Ishikawa (cell line): ENCODE results near the gene HDLBP.

Experiments
- CEBPB ChIP-seq: IDR thresholded peaks from 2 replicates; pipeline ENCODE4 v1.6.1; 2012
- CREB1 ChIP-seq: IDR thresholded peaks from 2 replicates; pipeline ENCODE4 v1.6.1; 2012; ENCODE audit warnings: low read depth
- EP300 ChIP-seq: IDR thresholded peaks from 2 replicates; pipeline ENCODE4 v1.6.1; 2012; ENCODE audit warnings: borderline replicate concordance
- FOXM1 ChIP-seq: IDR thresholded peaks from 2 replicates; pipeline ENCODE4 v1.6.1; 2012; ENCODE audit warnings: low read depth, borderline replicate concordance
- YY1 ChIP-seq: IDR thresholded peaks from 2 replicates; pipeline ENCODE4 v1.6.1; 2012; ENCODE audit warnings: low read depth
- TF ChIP-seq, protein P1 (sequence below): IDR thresholded peaks from 2 replicates; pipeline ENCODE4 v1.6.1; 2012; ENCODE audit warnings: low read depth, mild to moderate bottlenecking

GRCh38 chr2:241329669-241330615 is 14.5 kb upstream of the HDLBP start:
- TF ChIP-seq CREB1 (no peak), CEBPB (no peak), YY1 (no peak), FOXM1 (no peak), EP300 (no peak)
- TF ChIP-seq, protein P1, sequence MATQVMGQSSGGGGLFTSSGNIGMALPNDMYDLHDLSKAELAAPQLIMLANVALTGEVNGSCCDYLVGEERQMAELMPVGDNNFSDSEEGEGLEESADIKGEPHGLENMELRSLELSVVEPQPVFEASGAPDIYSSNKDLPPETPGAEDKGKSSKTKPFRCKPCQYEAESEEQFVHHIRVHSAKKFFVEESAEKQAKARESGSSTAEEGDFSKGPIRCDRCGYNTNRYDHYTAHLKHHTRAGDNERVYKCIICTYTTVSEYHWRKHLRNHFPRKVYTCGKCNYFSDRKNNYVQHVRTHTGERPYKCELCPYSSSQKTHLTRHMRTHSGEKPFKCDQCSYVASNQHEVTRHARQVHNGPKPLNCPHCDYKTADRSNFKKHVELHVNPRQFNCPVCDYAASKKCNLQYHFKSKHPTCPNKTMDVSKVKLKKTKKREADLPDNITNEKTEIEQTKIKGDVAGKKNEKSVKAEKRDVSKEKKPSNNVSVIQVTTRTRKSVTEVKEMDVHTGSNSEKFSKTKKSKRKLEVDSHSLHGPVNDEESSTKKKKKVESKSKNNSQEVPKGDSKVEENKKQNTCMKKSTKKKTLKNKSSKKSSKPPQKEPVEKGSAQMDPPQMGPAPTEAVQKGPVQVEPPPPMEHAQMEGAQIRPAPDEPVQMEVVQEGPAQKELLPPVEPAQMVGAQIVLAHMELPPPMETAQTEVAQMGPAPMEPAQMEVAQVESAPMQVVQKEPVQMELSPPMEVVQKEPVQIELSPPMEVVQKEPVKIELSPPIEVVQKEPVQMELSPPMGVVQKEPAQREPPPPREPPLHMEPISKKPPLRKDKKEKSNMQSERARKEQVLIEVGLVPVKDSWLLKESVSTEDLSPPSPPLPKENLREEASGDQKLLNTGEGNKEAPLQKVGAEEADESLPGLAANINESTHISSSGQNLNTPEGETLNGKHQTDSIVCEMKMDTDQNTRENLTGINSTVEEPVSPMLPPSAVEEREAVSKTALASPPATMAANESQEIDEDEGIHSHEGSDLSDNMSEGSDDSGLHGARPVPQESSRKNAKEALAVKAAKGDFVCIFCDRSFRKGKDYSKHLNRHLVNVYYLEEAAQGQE = no peak
